GM18858 (cell line): ENCODE measurements around the gene ATG2A.
A peak's percentile ranks its signal among the peaks of the same experiment; 100 is the strongest.

Experiments used
- ATAC-seq: cut with Tn5 transposase; IDR thresholded peaks from one replicate; pipeline ENCODE4 v1.9.1; 2021; ENCODE audit not compliant: unreplicated experiment

Gene ATG2A

GRCh38 chr11:64888406-64888728 is 28.6 kb downstream of the ATG2A start:
- ATAC-seq = no peak

GRCh38 chr11:64887757-64888405 is 29.1 kb downstream of the ATG2A start:
- no peak for ATAC-seq

GRCh38 chr11:64887234-64887756 is 29.7 kb downstream of the ATG2A start:
- ATAC-seq = no peak

- no peak for ATAC-seq
Measured at GRCh38 chr11:64885367-64886286, 31.4 kb downstream of the ATG2A start.

GRCh38 chr11:64884019-64884418 is 33.0 kb downstream of the ATG2A start:
- no peak for ATAC-seq

- no peak for ATAC-seq
Measured at GRCh38 chr11:64883575-64883974, 33.4 kb downstream of the ATG2A start.

GRCh38 chr11:64882243-64882642 is 34.8 kb downstream of the ATG2A start:
- ATAC-seq = no peak

GRCh38 chr11:64881476-64881875 is 35.5 kb downstream of the ATG2A start:
- no peak for ATAC-seq

GRCh38 chr11:64880240-64881001 is 36.6 kb downstream of the ATG2A start:
- no peak for ATAC-seq

GRCh38 chr11:64879244-64879900 is 37.6 kb downstream of the ATG2A start:
- ATAC-seq = no peak

GRCh38 chr11:64878494-64879243 is 38.3 kb downstream of the ATG2A start, which contains the start of gene EHD1:
TSS of gene EHD1 (minus strand) at chr11:64878621. CDS start at chr11:64878464, 157 bp downstream.
- peak; percentile 48 for ATAC-seq

GRCh38 chr11:64878223-64878493 is 38.9 kb downstream of the ATG2A start:
- ATAC-seq = no peak

GRCh38 chr11:64877390-64878222 is 39.4 kb downstream of the ATG2A start:
- ATAC-seq = no peak

- no peak for ATAC-seq
Measured at GRCh38 chr11:64876835-64877341, 40.1 kb downstream of the ATG2A start.

- no peak for ATAC-seq
Measured at GRCh38 chr11:64876229-64876750, 40.7 kb downstream of the ATG2A start.

GRCh38 chr11:64875369-64876228 is 41.4 kb downstream of the ATG2A start:
- ATAC-seq = no peak

- ATAC-seq = no peak
Measured at GRCh38 chr11:64874308-64875240, 42.4 kb downstream of the ATG2A start.
